ENCODE data around the gene LPP.

GRCh38 chr3:188282871-188283270 is 128.9 kb downstream of the LPP start:
- no peak for TF ChIP-seq EZH2phosphoT487 (IDR thresholded peaks at IDR 0.05; ENCODE audit: borderline replicate concordance, low read length)
- TF ChIP-seq CTCF (IDR thresholded peaks at IDR 0.05; ENCODE audit: low read depth, low read length, poor library complexity, severe bottlenecking): no peak
